COLO829 (cell line): ENCODE data around the gene ACD.

Experiments used
- DNase-seq: peaks from one replicate; pipeline ENCODE4 v3.0.0; 2012; ENCODE audit warnings: low spot score

The ACD gene

DNA sequence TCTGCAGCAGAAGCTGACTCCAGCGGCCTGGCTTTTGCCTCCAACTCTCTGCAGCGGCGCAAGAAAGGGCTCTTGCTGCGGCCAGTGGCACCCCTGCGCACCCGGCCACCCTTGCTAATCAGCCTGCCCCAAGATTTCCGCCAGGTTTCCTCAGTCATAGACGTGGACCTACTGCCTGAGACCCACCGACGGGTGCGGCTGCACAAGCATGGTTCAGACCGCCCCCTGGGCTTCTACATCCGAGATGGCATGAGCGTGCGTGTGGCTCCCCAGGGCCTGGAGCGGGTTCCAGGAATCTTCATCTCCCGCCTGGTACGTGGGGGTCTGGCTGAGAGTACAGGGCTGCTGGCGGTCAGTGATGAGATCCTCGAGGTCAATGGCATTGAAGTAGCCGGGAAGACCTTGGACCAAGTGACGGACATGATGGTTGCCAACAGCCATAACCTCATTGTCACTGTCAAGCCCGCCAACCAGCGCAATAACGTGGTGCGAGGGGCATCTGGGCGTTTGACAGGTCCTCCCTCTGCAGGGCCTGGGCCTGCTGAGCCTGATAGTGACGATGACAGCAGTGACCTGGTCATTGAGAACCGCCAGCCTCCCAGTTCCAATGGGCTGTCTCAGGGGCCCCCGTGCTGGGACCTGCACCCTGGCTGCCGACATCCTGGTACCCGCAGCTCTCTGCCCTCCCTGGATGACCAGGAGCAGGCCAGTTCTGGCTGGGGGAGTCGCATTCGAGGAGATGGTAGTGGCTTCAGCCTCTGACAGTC lies 2.0 kb upstream of the ACD start:
- no peak for DNase-seq

- DNase-seq = no peak
Measured at GRCh38 chr16:67661101-67661761, 1.2 kb upstream of the ACD start.

GRCh38 chr16:67660564-67661028 lies 536 bp upstream of the ACD start, which contains the start of gene PARD6A:
Gene PARD6A, plus strand, starts transcription at chr16:67660960. Its CDS starts 79 bp downstream, at chr16:67661039.
- peak; percentile 97 for DNase-seq

DNA sequence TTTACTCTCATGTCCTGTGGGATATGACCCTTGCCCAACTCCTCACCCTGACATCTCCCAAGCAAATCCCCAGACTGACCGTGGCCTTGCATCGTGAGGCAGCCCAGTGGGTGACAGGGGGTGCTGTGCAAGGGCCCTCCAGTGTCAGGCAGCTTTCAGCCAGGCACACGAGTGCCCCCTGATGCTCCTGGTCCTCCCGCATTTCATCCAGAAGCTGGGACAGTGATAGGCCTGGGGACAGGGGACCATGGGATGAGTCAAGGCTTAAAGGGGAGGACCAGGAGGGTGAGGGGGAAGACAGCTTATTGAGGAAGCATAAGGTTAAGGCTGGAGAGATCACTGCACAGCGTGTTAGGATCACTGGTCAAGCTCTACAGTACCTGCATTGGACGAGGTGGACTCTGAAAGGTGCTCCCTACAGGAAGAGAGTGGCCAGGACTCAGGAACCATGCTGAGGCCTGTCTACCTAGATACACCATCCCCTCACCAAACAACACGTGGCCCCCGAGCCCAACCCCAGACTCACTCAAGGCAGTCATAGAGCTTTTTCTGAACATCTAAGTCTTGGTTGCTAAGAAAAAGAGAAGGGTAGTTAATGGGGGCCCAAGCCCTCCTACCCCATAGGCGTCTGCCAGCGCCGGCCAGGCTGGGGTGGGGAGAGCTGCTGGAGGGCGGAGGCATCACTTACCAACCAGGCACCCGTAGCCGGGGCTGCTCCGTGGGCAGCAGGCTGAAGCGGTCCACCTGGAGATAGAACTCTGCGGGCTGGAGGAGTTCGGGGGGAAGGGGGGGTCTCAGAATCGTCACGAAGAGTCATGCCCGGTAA lies 998 bp downstream of the ACD start:
- DNase-seq = no peak

DNA sequence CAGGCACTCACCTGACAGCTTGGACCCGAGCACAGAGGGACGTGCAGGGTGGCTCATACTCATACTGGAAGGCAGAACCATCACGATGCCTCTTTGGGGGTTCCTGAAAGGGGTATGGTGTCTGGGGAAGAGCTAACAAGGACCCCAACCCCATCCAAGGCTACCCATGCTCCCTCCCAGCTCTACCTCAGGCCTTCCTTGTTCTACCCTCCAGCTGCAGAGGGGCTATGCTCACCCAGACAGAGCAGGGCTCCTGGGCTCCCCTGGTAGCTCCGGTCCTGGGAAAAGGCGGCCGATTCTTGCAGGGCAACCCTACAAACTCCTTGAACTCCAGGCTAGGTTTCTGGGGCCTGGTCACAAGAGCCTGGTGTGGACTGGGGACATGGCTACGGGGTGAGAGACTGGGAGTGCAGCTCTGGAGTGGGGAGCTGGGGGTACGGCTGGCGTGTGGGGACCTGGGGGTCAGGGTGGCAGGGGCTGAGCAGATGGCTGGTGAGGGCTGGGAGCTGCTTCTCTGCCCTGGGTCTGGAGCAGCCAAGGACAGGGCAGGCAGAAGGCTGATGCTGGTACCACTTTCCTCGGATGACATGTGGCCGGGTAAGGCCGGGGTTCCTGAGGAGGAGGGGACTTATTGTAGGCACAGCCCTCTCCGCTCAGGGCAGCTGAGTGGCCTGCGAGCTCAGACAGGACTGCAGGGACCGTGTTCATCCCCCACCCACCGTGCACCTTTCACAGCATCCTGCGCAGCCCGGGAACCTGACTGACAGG lies 2.1 kb downstream of the ACD start:
- DNase-seq = no peak

GRCh38 chr16:67657017-67657608 lies 2.9 kb downstream of the ACD start:
- no peak for DNase-seq

GRCh38 chr16:67656344-67657016 lies 3.6 kb downstream of the ACD start:
- no peak for DNase-seq

GRCh38 chr16:67655363-67655762 lies 4.7 kb downstream of the ACD start:
- DNase-seq = no peak

GRCh38 chr16:67654403-67654911 lies 5.6 kb downstream of the ACD start:
- DNase-seq = no peak

DNA sequence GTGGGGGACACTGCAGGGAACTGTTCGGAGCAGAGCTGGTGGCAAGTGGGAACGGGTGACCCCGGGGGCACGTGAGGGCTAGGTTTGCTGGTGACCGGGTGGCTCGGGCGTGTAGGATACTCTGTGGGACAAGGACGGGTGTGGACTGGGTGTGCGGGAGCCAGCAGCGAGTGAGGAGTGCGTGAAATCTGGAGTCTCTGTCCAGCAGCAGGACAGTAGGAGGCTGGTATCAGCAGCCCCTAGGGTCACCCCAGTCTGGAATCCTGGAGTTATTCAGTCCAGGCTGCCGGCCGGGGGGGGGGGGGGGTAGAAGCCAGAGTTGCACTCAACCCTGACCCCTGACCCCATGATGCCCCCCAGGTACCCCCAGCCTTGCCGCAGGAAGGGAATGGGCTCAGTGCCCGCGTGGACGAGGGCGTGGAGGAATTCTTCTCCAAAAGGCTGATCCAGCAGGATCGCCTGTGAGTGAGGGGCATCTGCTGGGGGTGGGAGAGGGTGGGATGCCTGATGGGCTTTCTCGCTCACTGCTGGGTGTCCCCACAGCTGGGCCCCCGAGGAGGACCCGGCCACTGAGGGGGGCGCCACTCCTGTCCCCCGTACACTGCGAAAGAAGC lies 6.2 kb downstream of the ACD start:
- no peak for DNase-seq

DNA sequence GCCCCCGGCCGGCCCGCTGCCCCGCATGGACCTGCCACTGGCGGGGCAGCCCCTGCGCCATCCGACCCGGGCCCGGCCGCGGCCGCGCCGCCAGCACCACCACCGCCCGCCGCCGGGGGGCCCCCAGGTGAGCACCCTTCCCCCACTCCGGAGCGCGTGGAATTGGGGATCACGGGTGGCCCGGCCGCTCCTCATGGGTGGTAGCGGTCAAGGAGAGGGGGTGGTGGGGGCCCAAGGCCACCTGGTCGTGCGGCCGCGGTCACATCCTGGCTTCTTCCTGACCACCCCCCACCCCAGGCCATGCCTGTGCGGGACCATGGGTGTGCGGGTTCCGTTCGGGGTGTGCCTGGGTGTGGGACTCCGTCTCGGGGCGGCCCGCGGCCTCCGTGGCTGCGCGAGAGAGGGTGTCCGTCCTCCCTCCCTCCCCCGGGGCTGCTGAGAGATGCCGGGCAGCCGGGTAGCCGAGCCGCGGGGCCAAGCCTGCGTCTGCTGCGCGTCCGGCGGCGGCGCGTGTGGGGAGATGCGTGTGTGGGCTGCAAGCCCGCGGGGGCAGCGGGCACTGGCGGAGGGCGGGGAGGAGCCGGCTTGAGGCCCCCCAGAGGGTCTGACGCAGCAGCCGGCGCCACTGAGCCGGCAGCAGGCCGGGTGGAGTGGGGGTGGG lies 6.8 kb downstream of the ACD start:
- no peak for DNase-seq

DNA sequence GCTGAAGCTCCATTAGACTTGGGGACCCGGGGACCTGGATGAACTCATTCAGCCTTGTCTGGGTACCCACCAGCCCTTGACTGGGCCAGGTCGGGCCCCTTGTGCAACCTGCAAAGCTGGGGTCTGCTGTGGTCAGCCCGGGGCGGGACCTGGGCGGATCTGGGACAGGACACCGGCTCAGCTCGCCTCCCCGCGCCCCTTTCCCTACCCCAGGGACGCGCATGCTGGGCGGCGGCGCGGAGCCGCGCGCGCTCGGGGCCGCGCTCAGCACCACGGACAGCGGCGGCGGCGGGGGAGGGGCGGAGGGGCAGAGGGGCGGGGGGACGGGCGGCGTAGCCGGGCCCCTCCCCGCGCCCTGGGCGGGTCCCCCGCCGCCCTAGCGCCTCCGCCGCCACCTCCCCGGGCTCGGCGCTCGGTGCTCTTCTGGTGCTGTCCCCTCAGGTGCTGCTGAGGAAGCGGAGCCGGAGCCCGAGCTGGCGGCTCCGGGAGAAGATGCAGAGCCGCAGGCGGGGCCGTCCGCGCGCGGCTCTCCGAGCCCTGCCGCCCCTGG lies 7.4 kb downstream of the ACD start:
- DNase-seq = no peak

DNA sequence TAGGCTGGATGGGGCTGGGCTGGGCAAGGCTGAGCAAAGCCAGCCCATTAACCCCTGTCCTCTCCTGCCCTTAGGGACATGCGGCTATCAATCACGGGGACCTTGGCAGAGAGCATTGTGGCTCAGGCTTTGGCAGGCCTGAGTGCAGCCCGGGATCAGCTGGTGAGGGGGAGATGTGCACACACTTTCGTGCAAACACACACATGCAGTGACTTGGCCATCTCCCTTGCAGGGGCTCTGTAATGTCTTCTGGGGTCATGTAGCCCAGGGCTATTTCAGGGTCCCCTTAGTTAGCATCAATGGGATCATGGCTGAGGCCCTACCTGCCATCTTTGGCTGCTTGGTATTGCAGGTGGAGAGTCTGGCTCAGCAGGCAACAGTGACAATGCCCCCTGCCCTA lies 8.2 kb downstream of the ACD start:
- DNase-seq = no peak

- no peak for DNase-seq
Measured at GRCh38 chr16:67651039-67651438, 9.0 kb downstream of the ACD start.

GRCh38 chr16:67650023-67650422 lies 10.0 kb downstream of the ACD start:
- no peak for DNase-seq

DNA sequence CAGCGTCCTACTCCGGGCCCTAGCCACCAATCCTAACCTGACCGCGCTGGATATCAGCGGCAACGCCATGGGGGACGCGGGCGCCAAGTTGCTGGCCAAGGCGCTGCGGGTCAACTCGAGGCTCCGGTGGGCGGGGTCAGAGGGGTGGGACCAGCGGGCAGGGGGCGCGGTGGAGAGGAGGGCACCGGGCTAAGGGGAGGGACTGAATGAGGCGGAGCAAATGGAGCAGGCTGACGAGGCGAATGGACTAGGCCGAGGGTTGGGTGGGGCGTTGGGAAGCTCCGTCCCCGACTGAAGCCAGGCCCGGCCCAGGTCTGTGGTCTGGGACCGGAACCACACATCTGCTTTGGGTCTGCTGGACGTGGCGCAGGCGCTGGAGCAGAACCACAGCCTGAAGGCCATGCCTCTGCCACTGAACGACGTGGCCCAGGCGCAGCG lies 10.5 kb downstream of the ACD start:
- no peak for DNase-seq

GRCh38 chr16:67648764-67649407 lies 11.2 kb downstream of the ACD start:
- no peak for DNase-seq

GRCh38 chr16:67648088-67648763 lies 11.8 kb downstream of the ACD start:
- DNase-seq = no peak
